ENCODE data around the gene BRMS1.
A peak's percentile ranks its signal among the peaks of the same experiment; 100 is the strongest.

GRCh38 chr11:66347425-66348276, 2.7 kb upstream of the BRMS1 start, which contains the start of gene B4GAT1:
- TF ChIP-seq POLR2A (IDR thresholded peaks at IDR 0.05) (peak; percentile 53), CTCF (IDR thresholded peaks at IDR 0.05) (no peak), POLR2AphosphoS5 (IDR thresholded peaks at IDR 0.05) (peak; percentile 91)
